Stimulated activated CD4-positive, alpha-beta T cell treated with anti-CD3 and anti-CD28 coated beads, TNF-alpha, amount 100 ng/mL, for 48 hours (primary cell): ENCODE measurements around the gene PRKG1.
"Not testable (repeated sequence)": the region's sequence is repeated elsewhere in the genome, so short reads cannot be mapped to it uniquely, and the experiment has no call there.

Experiments used
- DNase-seq, 3 donors: peaks; one replicate each; pipeline ENCODE4 v3.0.0-alpha.2; 2020; ENCODE audit warnings: low read depth in 3 of 3

The PRKG1 gene

DNA sequence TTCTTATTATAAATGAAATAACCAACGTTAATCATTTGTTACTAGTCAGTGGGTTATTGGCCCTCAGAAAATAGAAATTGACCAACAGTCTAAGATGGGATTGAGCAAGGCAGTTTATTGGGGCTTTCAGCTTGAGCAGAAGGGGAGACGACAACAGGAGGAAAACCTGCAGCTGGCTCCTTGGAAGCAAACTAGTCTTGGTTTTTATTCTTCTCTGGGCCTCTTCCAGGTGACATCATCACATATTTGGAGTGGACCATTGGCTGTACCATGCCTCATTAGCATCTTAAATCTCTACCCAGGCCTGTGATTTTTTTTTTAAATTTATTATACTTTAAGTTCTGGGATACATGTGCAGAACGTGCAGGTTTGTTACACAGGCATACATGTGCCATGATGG, 684.1 kb downstream of the PRKG1 start:
- no peak for DNase-seq

DNA sequence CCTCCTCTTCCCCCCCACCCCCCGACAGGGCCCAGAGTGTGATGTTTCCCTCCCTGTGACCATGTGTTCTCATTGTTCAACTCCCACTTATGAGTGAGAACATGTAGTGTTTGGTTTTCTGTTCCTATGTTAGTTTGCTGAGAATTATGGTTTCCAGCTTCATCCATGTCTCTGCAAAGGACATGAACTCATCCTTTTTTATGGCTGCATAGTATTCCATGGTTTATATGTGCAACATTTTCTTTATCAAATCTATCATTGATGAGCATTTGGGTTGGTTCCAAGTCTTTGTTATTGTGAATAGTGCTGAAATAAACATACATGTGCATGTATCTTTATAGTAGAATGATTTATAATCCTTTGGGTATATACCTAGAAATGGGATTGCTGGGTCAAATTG, 684.6 kb downstream of the PRKG1 start:
- DNase-seq, result not testable (repeated sequence)

- no peak for DNase-seq
Measured at GRCh38 chr10:51759896-51760534, 685.7 kb downstream of the PRKG1 start.

DNA sequence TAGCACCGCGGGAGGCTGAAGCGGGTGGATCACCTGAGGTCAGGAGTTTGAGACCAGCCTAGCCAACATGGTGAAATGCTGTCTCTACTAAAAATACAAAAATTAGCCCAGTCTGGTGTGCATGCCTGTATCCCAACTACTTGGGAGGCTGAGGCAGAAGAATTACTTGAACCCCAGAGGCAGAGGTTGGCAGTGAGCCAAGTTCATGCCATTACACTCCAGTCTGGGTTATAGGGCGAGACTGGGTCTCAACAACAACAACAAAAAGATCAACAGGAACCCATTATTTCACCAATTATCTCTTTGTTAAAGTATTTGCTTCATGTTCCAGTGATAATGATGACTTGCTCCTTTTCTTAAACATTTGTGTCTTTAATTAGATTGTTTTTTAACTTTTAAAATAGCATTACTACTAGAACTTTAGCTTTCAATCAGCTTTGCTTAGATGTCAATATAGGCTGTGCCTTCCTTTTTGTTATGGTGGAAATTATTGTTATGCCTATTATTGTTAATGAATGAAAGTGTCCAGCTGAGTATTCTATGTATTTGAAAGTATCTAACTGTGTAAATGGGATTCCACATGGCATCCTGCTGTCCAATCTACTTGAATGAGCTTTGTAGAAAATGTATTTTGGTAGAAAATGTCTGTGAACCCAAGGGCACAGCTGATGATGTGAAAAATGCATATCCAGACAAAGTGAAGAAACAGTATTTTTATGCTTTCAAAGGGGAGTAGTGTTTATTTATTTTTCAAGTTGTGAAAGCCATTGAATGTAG, 686.8 kb downstream of the PRKG1 start:
- DNase-seq, result no peak

GRCh38 chr10:51763746-51764145, 689.5 kb downstream of the PRKG1 start:
- no peak for DNase-seq

DNA sequence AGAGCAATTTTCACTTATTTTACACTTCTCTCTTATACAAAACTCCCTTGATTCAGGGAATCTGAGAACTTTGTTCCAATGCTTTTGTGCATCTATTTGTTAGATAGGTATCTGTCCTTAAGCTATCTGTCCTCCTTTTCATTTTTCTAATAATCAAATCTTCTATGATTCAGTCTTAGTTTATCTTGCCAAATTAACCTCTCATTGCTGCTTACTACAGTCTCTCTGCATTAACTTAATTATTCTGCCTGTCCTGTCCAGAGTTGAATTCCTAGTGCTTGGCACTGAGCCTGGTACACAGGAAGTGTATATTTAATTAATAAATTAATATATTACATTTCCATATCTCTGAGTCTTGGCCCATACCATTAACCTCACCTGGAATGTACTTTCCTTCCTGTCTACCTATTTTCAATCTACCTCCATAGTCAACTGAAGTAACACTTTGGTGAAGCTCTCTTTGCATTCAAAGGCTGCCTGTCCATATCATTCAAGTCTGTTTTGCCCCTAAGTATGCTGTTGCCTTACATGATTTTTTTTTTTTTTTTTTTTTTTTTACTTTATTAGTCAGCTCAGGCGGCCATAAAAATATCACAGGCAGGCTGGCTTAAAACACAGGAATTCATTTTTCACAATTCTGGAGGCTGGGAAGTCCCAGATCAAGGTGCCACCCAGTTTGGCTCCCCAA, 691.1 kb downstream of the PRKG1 start:
- no peak for DNase-seq

- no peak for DNase-seq
Measured at GRCh38 chr10:51766423-51767102, 692.3 kb downstream of the PRKG1 start.

GRCh38 chr10:51767103-51767763, 692.9 kb downstream of the PRKG1 start:
- no peak for DNase-seq

DNA sequence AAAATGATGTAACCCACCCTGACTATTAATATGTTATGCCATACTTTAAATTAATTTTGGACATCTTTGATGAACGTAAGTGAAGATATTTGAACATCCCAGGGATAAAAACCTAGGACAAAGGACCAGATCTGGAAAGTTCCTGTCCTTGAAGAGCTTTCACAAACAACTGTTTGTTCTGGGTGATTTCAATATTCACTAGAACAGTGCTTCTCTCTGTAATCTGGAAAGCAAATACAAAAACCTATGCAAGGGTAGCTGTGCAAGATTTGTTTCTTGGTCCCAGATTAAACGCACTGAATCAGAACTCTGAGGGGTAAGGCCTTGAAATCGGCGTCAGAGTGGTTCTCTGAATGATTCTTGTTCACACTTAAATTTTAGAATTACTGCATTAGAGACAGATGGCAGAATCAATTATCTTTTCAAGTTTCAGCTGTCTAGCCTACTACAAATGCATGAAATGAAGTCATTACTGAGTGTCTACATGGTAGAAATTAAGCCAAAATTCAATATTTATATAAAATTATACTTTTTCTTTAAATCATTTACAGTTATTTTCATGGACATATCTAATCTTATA, 694.7 kb downstream of the PRKG1 start:
- no peak for DNase-seq

- no peak for DNase-seq
Measured at GRCh38 chr10:51770709-51771108, 696.4 kb downstream of the PRKG1 start.

- no peak for DNase-seq
Measured at GRCh38 chr10:51772387-51772786, 698.1 kb downstream of the PRKG1 start.

DNA sequence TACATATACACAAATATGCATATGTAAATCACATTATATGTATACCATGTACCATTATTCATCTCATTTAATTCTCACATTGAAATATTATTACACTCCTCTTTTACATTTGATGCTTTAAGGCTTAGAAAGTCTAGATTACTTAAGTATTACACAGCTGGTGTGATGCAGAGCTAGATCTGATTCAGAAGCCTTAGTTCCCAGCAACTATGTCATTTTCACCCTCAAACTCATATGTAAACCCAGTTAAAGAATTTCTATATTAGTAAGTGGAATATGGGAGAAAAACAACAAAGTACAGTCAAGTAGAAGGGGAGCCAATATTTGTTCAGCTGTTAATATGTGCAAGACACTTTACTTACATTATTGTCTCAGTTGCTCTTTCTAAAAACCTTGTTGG, 699.4 kb downstream of the PRKG1 start:
- DNase-seq, result no peak

DNA sequence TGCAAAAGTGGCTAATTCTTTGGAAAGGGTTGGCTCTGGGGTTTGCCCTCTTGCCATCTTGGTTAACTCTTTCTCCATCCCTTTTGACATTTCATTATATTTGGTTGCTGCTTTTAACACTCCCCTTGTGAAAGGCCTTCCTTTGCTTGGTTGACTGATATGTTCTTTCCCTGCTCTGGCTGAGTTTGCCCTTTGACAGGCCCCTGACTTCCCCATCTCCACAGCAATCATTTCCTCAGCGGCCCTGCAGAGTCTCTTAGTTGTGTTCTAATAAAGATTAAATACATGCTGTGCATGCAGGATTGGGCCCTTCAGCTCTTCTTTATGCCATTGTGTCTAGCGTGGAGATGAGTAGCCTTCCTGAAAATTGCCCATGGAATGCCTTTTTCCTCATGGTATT, 709.7 kb downstream of the PRKG1 start:
- DNase-seq, result no peak

DNA sequence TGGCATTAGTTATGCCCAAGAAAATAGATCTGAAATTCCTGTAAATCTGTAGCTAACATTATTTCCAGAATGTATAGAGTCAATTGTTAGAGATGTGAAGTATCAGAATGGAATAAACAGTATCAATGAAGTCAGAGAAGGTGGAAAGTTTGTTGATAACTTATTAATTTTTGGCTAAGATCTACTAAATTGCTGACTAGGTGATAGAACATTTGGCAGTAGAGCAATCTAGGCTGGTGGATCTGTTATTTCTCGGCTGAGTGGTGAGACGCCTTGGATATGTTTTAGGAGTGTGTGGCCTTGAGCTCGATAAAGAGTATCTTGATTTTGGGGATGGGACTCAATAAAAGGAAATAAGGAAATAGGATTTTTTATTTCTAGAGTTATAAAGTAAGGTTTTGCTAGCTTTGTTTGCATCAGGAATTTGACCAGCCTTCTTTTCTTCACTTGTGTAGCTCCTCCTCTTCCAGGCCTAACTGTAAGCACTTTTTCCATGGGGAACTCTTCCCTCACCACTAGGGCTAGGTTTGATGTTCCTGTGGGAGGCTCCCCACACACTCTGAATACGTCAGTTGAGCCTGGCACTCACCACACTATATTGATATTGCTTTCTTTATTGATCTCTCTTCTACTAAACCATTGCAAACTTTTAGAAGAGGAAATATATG, 711.9 kb downstream of the PRKG1 start:
- no peak for DNase-seq

- no peak for DNase-seq
Measured at GRCh38 chr10:51786684-51787035, 712.4 kb downstream of the PRKG1 start.

- no peak for DNase-seq
Measured at GRCh38 chr10:51788273-51788672, 714.0 kb downstream of the PRKG1 start.

DNA sequence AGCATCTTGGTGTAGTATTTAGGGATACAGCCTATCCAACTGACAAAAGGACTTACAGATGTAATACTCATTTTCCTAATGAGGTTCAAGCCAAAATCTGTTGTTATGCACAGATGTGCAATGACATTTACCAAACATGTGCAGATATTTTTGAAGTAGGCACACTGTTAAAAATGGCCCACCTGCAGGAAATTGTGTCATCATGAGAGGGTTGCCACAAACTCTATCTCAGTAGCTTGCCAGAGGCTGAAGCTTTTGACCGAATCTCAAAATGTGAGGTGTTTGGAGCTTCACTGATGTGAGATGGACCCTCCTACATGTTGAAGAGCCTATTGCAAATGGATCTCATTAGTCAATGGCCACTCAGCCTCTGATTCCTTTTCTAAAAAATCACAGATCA, 714.8 kb downstream of the PRKG1 start:
- DNase-seq, result no peak

DNA sequence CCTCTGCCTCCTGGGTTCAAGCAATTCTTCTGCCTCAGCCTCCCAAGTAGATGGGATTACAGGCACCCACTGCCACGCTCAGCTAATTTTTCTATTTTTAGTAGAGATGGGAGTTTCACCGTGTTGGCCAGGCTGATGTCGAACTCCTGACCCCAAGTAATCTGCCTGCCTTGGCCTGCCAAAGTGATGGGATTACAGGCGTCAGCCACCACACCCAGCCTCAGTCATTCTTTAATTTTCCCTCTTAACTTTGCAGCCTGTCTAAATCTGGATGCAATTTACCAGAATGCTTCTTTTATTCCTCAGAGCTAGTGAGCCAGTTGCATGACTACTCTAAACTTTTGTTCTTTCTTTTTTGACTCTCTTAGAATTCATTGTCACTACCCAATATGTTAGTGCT, 715.6 kb downstream of the PRKG1 start:
- no peak for DNase-seq

DNA sequence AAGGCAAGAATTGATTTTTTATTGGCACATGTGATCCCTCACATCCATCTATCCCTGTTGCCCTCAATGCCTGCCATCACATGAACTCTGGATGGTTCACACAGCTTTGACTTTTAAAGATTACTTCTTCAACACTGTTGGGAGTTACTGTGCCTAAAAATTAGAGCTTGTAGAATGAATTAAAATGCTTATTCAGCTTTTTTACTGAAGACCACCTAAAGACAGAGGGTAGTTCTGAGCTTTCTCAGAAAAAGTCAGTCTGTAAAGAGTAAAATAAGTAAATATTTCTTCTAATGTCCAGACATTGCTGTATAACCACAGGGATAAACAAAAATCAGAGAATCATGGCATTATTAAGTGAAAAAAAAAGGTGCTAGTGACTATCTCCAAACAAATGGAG, 718.4 kb downstream of the PRKG1 start:
- DNase-seq, result no peak

GRCh38 chr10:51800121-51800520, 725.8 kb downstream of the PRKG1 start:
- no peak for DNase-seq
